Endodermal cell (in vitro differentiated cells): ENCODE data around the gene SLC7A1. TPM values are rescaled to one million over a fixed set of nuclear protein-coding genes. Genes with fewer than 3 reads are reported as not detected.

Experiments
- DNase-seq: peaks from one replicate; pipeline ENCODE4 v3.0.0-alpha.2; 2017
- H3K27ac ChIP-seq: 2 replicates; pipeline ENCODE4 v1.5.1; 2013; ENCODE audit warnings: mild to moderate bottlenecking, low read depth, low read length, moderate library complexity
- H3K27me3 ChIP-seq: 2 replicates; pipeline ENCODE4 v1.6.1; 2013; ENCODE audit warnings: mild to moderate bottlenecking, low read length, moderate library complexity; ENCODE audit not compliant: insufficient read depth, control insufficient read depth, poor library complexity, severe bottlenecking
- H3K36me3 ChIP-seq: 2 replicates; pipeline ENCODE4 v1.7.0; 2013; ENCODE audit warnings: mild to moderate bottlenecking, low read length, moderate library complexity; ENCODE audit not compliant: control insufficient read depth, insufficient read depth
- H3K4me1 ChIP-seq: one replicate; pipeline ENCODE4 v1.7.0; 2013; ENCODE audit warnings: low read length; ENCODE audit not compliant: control insufficient read depth, insufficient read depth
- H3K4me3 ChIP-seq: 2 replicates; pipeline ENCODE4 v1.5.1; 2013; ENCODE audit warnings: mild to moderate bottlenecking, low read length, moderate library complexity
- H3K9ac ChIP-seq: 2 replicates; pipeline ENCODE4 v1.6.1; 2013; ENCODE audit warnings: mild to moderate bottlenecking, low read length, moderate library complexity; ENCODE audit not compliant: poor library complexity, severe bottlenecking; ENCODE audit errors: extremely low read depth
- H3K9me3 ChIP-seq: 2 replicates; pipeline ENCODE4 v1.6.1; 2013; ENCODE audit warnings: mild to moderate bottlenecking, low read length, moderate library complexity; ENCODE audit not compliant: control insufficient read depth
- H3K27ac Mint-ChIP-seq: 2 replicates; pipeline ENCODE4 v1.8.0; 2020; ENCODE audit warnings: mixed read lengths
- H3K27me3 Mint-ChIP-seq: 2 replicates; pipeline ENCODE4 v1.8.0; 2021; ENCODE audit warnings: mild to moderate bottlenecking, mixed read lengths; ENCODE audit not compliant: insufficient read depth
- H3K36me3 Mint-ChIP-seq: 2 replicates; pipeline ENCODE4 v1.8.0; 2020; ENCODE audit warnings: low read depth, mixed read lengths
- H3K4me1 Mint-ChIP-seq: 2 replicates; pipeline ENCODE4 v1.8.0; 2020; ENCODE audit warnings: mixed read lengths
- H3K4me3 Mint-ChIP-seq: 2 replicates; pipeline ENCODE4 v1.8.0; 2020; ENCODE audit warnings: mild to moderate bottlenecking, moderate library complexity, mixed read lengths
- H3K9me3 Mint-ChIP-seq: 2 replicates; pipeline ENCODE4 v1.8.0; 2020; ENCODE audit warnings: mild to moderate bottlenecking, mixed read lengths
- WGBS, 2 experiments: methylation state at CpG; one replicate each; pipeline versions ENCODE4 v1.1.5 to v1.1.7; 2013; ENCODE audit warnings: missing lambda C conversion rate in 2 of 2, mixed read lengths in 1 of 2; ENCODE audit not compliant: insufficient coverage in 1 of 2, insufficient read length in 1 of 2; 5-methylcytosine and 5-hydroxymethylcytosine counted together
- total RNA-seq, 2 donors: library from RNA; stranded (reverse); fragmentation: NEBNext Ultra II Directional in 1 of 2; extraction: Animal tissue kit (Norgen Biotek cat#: 25700) in 1 of 2; gene quantifications; 2 replicates in 1 of 2; 3 replicates in 1 of 2; pipeline ENCODE4 v1.2.1, GENCODE V29; 2021
- TF ChIP-seq, protein P1 (sequence below): fragments of 200-600 bp; sonication (generic); conservative IDR thresholded peaks from 2 replicates; pipeline ENCODE4 v1.5.0; 2021; ENCODE audit warnings: antibody characterized with exemption, mild to moderate bottlenecking

The SLC7A1 gene
- total RNA-seq, 2 donors from 2014 or later, result 26.0 to 27.3 TPM

DNA sequence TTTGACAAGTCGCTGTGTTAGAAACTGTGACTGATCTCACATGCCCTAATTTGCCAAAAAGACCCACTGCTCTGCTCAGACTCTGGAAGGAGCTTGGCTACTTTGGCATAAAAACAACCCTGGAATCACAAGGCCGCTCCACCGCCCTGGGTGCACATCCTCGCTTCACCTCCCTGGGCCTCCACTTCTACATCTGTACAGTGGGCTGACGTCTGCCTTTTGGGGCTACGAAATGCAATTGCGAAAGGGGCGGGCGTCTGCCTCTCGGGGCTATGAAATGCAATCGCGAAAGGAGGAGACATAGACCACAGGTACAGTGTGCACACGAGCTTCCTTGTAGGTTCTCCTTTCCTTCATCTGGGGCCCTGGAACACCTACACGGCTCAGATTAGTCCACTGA lies 74.2 kb downstream of the SLC7A1 start:
- Mint-ChIP-seq H3K4me3 (no peak overlapping the region), H3K27ac (no peak overlapping the region), H3K27me3 (no peaks in the 10 kb centered on the region), H3K4me1 (no peaks in the 10 kb centered on the region), H3K9me3 (no peaks in the 10 kb centered on the region), H3K36me3 (peaks cover 26% of the 10 kb centered on the region)
- DNase-seq, result no peak
- TF ChIP-seq, protein P1, sequence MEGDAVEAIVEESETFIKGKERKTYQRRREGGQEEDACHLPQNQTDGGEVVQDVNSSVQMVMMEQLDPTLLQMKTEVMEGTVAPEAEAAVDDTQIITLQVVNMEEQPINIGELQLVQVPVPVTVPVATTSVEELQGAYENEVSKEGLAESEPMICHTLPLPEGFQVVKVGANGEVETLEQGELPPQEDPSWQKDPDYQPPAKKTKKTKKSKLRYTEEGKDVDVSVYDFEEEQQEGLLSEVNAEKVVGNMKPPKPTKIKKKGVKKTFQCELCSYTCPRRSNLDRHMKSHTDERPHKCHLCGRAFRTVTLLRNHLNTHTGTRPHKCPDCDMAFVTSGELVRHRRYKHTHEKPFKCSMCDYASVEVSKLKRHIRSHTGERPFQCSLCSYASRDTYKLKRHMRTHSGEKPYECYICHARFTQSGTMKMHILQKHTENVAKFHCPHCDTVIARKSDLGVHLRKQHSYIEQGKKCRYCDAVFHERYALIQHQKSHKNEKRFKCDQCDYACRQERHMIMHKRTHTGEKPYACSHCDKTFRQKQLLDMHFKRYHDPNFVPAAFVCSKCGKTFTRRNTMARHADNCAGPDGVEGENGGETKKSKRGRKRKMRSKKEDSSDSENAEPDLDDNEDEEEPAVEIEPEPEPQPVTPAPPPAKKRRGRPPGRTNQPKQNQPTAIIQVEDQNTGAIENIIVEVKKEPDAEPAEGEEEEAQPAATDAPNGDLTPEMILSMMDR, result no peak
- H3K9ac ChIP-seq, result no peak overlapping the region
- no peaks in the 10 kb centered on the region for H3K9me3 ChIP-seq
- no peaks in the 10 kb centered on the region for H3K27me3 ChIP-seq
- H3K36me3 ChIP-seq, result peaks cover 56% of the 10 kb centered on the region
- H3K4me1 ChIP-seq, result no peaks in the 10 kb centered on the region
- WGBS, 2 experiments, result 94 to 97% methylated on average over 14 of the region's 14 CpGs
- H3K4me3 ChIP-seq, result no peak overlapping the region
- no peak overlapping the region for H3K27ac ChIP-seq

DNA sequence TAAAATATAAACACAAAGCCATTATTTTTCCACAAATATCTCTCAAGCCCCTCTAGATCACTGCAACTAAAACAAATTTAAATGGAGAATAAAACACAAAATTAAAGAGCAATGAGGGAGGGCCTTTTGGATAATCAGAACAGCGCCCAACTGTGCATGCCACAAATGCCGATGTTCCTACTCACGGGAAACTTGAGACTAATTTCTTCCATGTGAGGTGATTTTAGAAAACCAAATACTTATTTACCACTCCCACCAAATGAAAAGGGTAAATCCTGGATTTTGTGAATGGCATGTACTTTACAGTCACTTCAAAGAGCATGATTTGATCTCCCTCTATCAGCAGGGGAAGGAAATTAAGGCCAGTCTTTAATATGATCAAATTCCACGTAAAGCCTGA lies 74.8 kb downstream of the SLC7A1 start:
- TF ChIP-seq, protein P1, result no peak
- H3K9me3 Mint-ChIP-seq, result no peaks in the 10 kb centered on the region
- H3K27me3 Mint-ChIP-seq, result no peaks in the 10 kb centered on the region
- H3K4me3 Mint-ChIP-seq, result no peak overlapping the region
- Histone ChIP-seq H3K4me1 (no peaks in the 10 kb centered on the region), H3K9me3 (no peaks in the 10 kb centered on the region), H3K36me3 (peaks cover 62% of the 10 kb centered on the region), H3K9ac (no peak overlapping the region), H3K27me3 (no peaks in the 10 kb centered on the region), H3K4me3 (no peak overlapping the region), H3K27ac (no peak overlapping the region)
- no peak overlapping the region for H3K27ac Mint-ChIP-seq
- H3K36me3 Mint-ChIP-seq, result peaks cover 30% of the 10 kb centered on the region
- 80 to 94% methylated on average over 1 to 4 of the region's 4 CpGs for WGBS, 2 experiments
- DNase-seq, result no peak
- no peaks in the 10 kb centered on the region for H3K4me1 Mint-ChIP-seq

DNA sequence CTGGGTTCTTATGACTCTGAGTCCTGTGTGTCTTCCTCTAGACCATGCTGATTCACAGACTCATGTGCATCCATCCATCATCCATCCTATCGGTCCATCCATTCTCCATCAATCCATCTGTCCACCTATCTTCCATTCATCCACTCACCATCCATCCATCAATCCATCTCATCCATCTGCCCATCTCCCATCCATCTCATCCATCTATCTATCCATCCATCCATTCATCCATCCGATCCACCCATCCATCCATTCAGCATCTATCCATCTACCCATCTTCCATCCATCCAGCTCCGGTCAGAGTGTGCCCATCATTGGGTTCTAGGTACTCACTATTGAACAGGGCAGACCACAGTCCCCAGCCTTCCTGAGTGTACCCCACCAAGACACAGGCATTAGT lies 75.6 kb downstream of the SLC7A1 start:
- Mint-ChIP-seq H3K27ac (no peak overlapping the region), H3K27me3 (no peaks in the 10 kb centered on the region), H3K36me3 (peaks cover 32% of the 10 kb centered on the region), H3K4me1 (no peaks in the 10 kb centered on the region), H3K9me3 (no peaks in the 10 kb centered on the region), H3K4me3 (no peak overlapping the region)
- TF ChIP-seq, protein P1, result no peak
- H3K9me3 ChIP-seq, result no peaks in the 10 kb centered on the region
- no peak overlapping the region for H3K27ac ChIP-seq
- H3K27me3 ChIP-seq, result no peaks in the 10 kb centered on the region
- no peak overlapping the region for H3K9ac ChIP-seq
- no peaks in the 10 kb centered on the region for H3K4me1 ChIP-seq
- peaks cover 62% of the 10 kb centered on the region for H3K36me3 ChIP-seq
- DNase-seq, result no peak
- H3K4me3 ChIP-seq, result no peak overlapping the region
- 95 to 100% methylated on average over 1 to 3 of the region's 3 CpGs for WGBS, 2 experiments
